MM.1S (cell line): ENCODE data around the gene ANO10.
"Not testable (repeated sequence)": the region's sequence is repeated elsewhere in the genome, so short reads cannot be mapped to it uniquely, and the experiment has no call there.

ENCODE experiments used
- DNase-seq: peaks from one replicate; pipeline ENCODE4 v3.0.0-alpha.2; 2015
- H2AFZ ChIP-seq: fragments of 300-600 bp; sonication (generic); 2 replicates; pipeline ENCODE4 v1.6.0; 2016; ENCODE audit warnings: antibody characterized with exemption, low read length
- H3F3A ChIP-seq: fragments of 300-600 bp; sonication (generic); 2 replicates; pipeline ENCODE4 v1.6.1; 2016; ENCODE audit warnings: mild to moderate bottlenecking, antibody characterized with exemption, low read length, moderate library complexity, mixed read lengths; ENCODE audit not compliant: insufficient read depth
- H3K27ac ChIP-seq: fragments of 300-600 bp; sonication (generic); 2 replicates; pipeline ENCODE4 v1.5.1; 2016; ENCODE audit warnings: mild to moderate bottlenecking, low read length
- H3K27me3 ChIP-seq: fragments of 300-600 bp; sonication (generic); replicated peaks from 2 replicates; pipeline ENCODE4 v1.6.0; 2016; ENCODE audit warnings: low read length; ENCODE audit not compliant: insufficient read depth
- H3K36me3 ChIP-seq: fragments of 300-600 bp; sonication (generic); replicated peaks from 2 replicates; pipeline ENCODE4 v1.6.1; 2016; ENCODE audit warnings: mild to moderate bottlenecking, low read length, mixed read lengths; ENCODE audit not compliant: insufficient read depth
- H3K4me1 ChIP-seq: fragments of 300-600 bp; sonication (generic); 2 replicates; pipeline ENCODE4 v1.6.1; 2016; ENCODE audit warnings: low read length, mixed read lengths
- H3K4me2 ChIP-seq: fragments of 300-600 bp; sonication (generic); 2 replicates; pipeline ENCODE4 v1.6.0; 2016; ENCODE audit warnings: low read depth, low read length
- H3K4me3 ChIP-seq: fragments of 300-600 bp; sonication (generic); 2 replicates; pipeline ENCODE4 v1.5.1; 2016; ENCODE audit warnings: low read length, mixed read lengths
- H3K79me2 ChIP-seq: fragments of 300-600 bp; sonication (generic); 2 replicates; pipeline ENCODE4 v1.6.1; 2016; ENCODE audit warnings: mixed run types, low read length, mixed read lengths
- H3K9ac ChIP-seq: fragments of 300-600 bp; sonication (generic); 2 replicates; pipeline ENCODE4 v1.6.1; 2016; ENCODE audit warnings: low read length, mixed read lengths
- H3K9me2 ChIP-seq: fragments of 300-600 bp; sonication (generic); replicated peaks from 2 replicates; pipeline ENCODE4 v1.6.1; 2016; ENCODE audit warnings: mild to moderate bottlenecking, low read length, mixed read lengths; ENCODE audit not compliant: insufficient read depth
- H3K9me3 ChIP-seq: fragments of 300-600 bp; sonication (generic); replicated peaks from 2 replicates; pipeline ENCODE4 v1.6.1; 2016; ENCODE audit warnings: mild to moderate bottlenecking, low read length, mixed read lengths; ENCODE audit not compliant: insufficient read depth
- H4K20me1 ChIP-seq: fragments of 300-600 bp; sonication (generic); 2 replicates; pipeline ENCODE4 v1.6.1; 2016; ENCODE audit warnings: mild to moderate bottlenecking, low read length, moderate library complexity, mixed read lengths; ENCODE audit not compliant: insufficient read depth
- CTCF ChIP-seq: fragments of 300-600 bp; sonication (generic); IDR thresholded peaks from 2 replicates; pipeline ENCODE4 v1.5.1; 2016; ENCODE audit warnings: antibody characterized with exemption, low read length, mixed read lengths
- EZH2 ChIP-seq: fragments of 300-600 bp; sonication (generic); optimal IDR thresholded peaks from 2 replicates; pipeline ENCODE3; 2017; ENCODE audit warnings: low read depth, mild to moderate bottlenecking, antibody characterized with exemption, low read length, mixed read lengths
- EZH2phosphoT487 ChIP-seq: fragments of 300-600 bp; sonication (generic); IDR thresholded peaks from 2 replicates; pipeline ENCODE4 v1.6.1; 2018; ENCODE audit warnings: antibody characterized with exemption, low read length

Gene ANO10

GRCh38 chr3:43362183-43362582 lies 259.6 kb downstream of the ANO10 start:
- no peak for TF ChIP-seq EZH2phosphoT487
- no peak for TF ChIP-seq CTCF
- TF ChIP-seq EZH2, result no peak

GRCh38 chr3:43361077-43361476 lies 260.7 kb downstream of the ANO10 start:
- Histone ChIP-seq H3K9me2 (no peaks in the 10 kb centered on the region), H4K20me1 (no peaks in the 10 kb centered on the region), H3K36me3 (no peaks in the 10 kb centered on the region), H3K27me3 (no peaks in the 10 kb centered on the region), H3K9ac (no peak overlapping the region), H3F3A (no peaks in the 10 kb centered on the region), H3K4me1 (no peaks in the 10 kb centered on the region), H3K4me2 (no peak overlapping the region), H3K9me3 (no peaks in the 10 kb centered on the region), H3K79me2 (no peaks in the 10 kb centered on the region), H3K4me3 (no peak overlapping the region), H2AFZ (no peak overlapping the region), H3K27ac (no peak overlapping the region)
- no peak for DNase-seq
- TF ChIP-seq CTCF (no peak), EZH2phosphoT487 (no peak), EZH2 (no peak)

More at GRCh38 chr3:43362183-43362582, 259.6 kb downstream of the ANO10 start:
- Histone ChIP-seq H3K4me2 (no peak overlapping the region), H3K79me2 (no peaks in the 10 kb centered on the region), H3K36me3 (no peaks in the 10 kb centered on the region), H3K4me3 (no peak overlapping the region), H3K9ac (no peak overlapping the region), H3K27me3 (no peaks in the 10 kb centered on the region), H3K9me2 (no peaks in the 10 kb centered on the region), H3F3A (no peaks in the 10 kb centered on the region), H4K20me1 (no peaks in the 10 kb centered on the region), H2AFZ (no peak overlapping the region), H3K4me1 (no peaks in the 10 kb centered on the region), H3K27ac (no peak overlapping the region), H3K9me3 (no peaks in the 10 kb centered on the region)
- DNase-seq, result no peak

- H3K9me2 ChIP-seq, DNase-seq, H3K9me3 ChIP-seq, H3K4me1 ChIP-seq, H3K27me3 ChIP-seq, H4K20me1 ChIP-seq, H3K27ac ChIP-seq, H3K4me3 ChIP-seq, H3F3A ChIP-seq, H2AFZ ChIP-seq, H3K79me2 ChIP-seq, H3K4me2 ChIP-seq, H3K9ac ChIP-seq, H3K36me3 ChIP-seq: not testable (repeated sequence)
Measured at GRCh38 chr3:43356033-43356432, 265.8 kb downstream of the ANO10 start.

GRCh38 chr3:43353923-43354670 lies 267.7 kb downstream of the ANO10 start:
- no peak for DNase-seq

More at GRCh38 chr3:43353923-43354670, 267.7 kb downstream of the ANO10 start:
- Histone ChIP-seq H3F3A (no peaks in the 10 kb centered on the region), H3K79me2 (no peaks in the 10 kb centered on the region), H3K4me2 (no peak overlapping the region), H3K9me2 (no peaks in the 10 kb centered on the region), H3K36me3 (peaks cover 8% of the 10 kb centered on the region; the same call in 1 of the 2 replicates), H3K27me3 (no peaks in the 10 kb centered on the region), H3K9me3 (no peaks in the 10 kb centered on the region), H3K9ac (no peak overlapping the region), H2AFZ (no peak overlapping the region), H3K27ac (no peak overlapping the region), H3K4me3 (no peak overlapping the region), H3K4me1 (no peaks in the 10 kb centered on the region), H4K20me1 (no peaks in the 10 kb centered on the region)
- TF ChIP-seq EZH2phosphoT487, result no peak
- no peak for TF ChIP-seq EZH2
- TF ChIP-seq CTCF, result no peak
